NCI-H1048 (cell line): ENCODE data around the gene MYCT1.
A peak's percentile ranks its signal among the peaks of the same experiment; 100 is the strongest.

Source experiments
- DNase-seq: peaks from one replicate; lab custom pipeline; 2025; lab: John Stamatoyannopoulos, UW

Gene MYCT1

DNA sequence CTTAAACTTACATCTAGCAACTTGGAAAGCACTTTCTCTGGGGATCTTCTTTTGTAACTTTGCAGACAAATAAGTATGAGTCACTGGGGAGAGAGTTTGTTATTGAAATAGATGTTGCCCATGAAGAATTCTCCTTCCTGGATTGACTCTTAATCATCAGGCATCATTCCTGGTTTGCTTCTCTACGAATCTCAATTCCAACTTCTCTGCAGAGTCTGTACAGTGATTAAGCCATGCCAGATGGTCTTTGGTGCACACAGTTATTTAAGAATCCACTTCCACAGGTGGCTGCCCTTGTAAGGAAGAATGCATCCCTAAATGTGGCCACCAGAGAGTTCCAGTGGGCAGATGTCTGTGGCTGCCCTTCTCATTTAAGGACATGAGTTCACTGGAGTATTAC is 25.7 kb downstream of the MYCT1 start:
- DNase-seq, result no peak

DNA sequence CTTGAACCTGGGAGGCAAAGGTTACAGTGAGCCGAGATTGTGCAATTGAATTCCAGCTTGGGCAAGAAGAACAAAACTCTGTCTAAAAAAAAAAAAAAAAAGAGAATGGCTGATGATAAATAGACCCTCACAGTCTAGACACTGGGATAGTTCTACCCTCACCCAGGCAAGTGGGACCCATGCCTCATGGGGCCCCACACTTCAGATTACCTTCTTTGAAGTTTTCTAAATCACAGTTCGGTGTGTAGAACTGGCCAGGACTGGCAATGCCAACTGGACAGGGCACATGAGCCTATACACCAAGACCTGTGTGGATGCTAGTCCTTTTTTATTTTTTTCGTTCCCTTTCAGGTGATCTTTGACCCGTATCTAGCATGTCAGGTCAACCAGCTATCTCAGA is 28.6 kb downstream of the MYCT1 start:
- no peak for DNase-seq

DNA sequence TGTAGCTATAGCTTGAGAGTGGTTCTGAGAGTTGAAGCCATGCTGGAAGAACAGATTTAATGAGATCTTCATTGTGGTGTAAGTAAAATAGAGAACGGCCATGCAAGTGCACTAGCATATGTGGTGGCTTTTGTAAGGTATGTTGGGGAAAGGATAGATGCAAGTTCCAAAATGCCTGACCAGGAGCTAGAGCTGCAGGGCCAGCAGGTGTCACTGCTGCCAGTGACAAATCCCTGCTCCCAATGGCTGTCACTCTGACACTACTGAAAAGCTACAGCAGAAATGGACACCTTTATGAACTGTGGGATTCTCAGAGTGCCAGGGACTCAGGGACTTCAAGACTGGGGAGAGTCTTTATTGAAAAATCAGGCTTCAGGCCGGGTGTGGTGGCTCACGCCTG is 29.8 kb downstream of the MYCT1 start:
- DNase-seq, result no peak

DNA sequence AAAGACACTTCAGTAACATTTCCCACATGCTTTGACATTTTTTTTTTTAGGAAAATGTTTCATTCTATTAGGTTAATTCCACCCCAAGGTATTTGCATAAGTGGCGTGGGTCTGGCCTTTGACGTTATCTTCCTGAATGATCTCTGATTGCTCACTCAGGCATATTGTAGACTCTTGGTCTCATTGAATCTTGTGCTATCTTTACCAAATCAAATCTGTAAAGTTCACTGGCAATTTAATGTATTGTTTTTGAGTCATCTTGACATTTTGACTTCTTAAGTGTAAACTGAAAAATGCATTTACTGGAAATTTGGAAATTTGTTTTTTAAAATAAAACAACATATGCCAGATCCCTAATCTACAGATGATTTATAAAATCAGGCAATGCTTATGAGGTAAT is 36.9 kb downstream of the MYCT1 start:
- peak; percentile 14 for DNase-seq

DNA sequence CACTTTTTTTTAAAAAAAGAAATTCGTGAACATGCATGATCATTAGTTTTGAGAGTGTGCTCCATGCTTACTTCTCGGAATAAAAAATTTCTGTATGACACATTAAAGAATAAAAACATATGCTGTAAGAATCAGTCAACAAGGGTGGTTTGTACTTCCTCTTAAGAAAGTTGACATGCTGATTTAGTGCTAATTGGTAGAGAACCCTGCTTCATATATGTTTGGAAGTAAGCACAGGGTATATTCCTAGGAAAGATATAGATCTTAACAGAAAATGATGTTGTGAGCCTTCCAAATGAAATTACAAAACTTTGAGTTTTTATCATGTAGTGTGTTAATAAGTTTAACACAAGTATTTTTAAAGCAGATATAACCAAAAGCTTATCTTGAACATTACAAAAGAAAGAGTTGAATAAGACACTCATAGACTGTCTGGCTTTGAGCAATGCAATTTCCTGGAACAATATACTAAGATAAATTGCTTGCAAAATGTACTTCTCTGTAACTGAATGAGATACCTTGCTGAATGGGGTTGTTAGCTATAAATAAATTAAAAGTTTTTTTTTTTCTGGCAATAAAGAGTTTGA is 39.1 kb downstream of the MYCT1 start:
- DNase-seq, result no peak

DNA sequence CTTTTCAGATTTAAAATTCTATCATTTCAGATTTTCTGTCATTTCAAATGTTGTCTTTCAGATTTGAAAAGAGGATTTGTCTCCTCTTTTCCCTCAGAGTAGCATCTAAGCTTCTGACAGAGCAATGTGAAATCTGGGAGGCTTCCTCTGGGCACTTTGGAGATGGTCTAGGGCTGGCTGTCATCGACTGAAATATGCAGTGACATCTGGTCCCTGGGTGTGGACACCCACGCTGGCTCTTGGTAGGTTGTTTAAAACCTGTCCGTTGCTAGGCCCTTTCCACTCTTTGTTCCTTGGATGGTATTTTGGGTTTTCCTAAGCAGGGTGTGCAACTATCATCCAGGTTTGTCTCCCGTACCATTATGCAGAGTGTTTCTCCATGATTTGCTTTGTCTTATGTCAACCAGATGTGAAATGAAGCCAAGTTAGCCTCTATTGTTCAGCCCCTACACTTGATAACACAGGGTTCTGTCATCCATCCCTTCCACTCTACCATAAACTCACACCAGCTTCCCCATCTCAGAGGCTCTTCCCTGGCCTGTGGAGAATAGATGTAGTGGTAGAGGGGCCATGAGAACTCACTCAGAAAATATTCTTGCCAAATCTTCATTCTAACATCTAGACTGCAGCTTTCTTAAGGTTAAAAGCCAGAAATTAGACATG is 47.9 kb downstream of the MYCT1 start:
- DNase-seq, result no peak

DNA sequence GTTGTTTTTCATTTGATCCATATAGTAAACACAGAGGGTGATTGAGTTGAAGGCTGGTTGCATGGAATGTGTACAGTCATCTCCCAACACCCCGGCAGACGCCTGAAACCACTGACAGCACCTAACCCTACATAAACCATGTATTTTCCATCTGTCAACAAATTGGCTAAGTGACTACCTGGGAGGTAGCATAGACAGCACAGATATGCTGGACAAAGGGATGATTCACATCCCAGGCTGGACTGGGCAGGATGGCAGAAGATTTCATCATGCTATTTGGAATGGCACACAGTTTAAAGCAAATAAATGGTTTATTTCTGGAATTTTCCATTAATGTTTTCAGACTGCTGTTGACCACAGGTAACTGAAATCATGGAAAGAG is 48.5 kb downstream of the MYCT1 start:
- DNase-seq, result no peak

DNA sequence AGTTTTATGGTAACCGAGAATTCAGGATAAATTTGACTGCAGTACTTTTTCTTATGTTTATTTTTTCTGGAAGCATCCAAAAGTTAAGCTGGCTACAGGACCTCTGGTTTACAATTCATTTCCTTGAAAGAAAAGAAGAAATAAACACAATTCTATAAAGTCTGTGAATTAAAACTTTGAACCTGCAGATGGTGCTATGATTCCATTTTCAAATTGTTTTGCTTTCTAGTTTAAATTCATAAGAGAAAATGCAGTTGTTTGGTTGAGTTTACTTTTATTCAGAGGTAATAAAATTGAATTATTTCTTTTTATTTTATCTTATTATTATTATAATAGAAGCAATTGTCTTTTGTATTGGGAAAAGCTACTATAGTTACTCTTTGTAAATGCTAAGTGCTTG is 51.1 kb downstream of the MYCT1 start:
- no peak for DNase-seq

DNA sequence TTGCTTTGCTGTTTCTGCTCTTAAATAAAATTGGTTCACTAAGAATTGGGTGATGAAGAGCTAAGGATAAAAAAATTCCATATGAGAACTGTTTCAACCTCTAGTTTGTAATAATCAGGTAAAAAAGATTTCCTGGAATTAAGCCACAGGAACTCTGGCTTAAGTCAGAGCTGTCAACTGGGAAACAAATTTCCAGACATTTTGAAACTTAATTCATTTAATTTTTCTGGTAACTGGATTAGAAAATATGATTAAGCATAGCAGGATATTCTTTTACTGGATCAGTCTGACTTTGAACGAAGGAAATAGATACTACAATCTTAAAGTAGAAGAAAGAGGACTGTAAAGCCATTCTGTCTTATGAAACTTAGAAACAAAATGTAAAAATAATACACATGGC is 51.6 kb downstream of the MYCT1 start:
- DNase-seq, result no peak

DNA sequence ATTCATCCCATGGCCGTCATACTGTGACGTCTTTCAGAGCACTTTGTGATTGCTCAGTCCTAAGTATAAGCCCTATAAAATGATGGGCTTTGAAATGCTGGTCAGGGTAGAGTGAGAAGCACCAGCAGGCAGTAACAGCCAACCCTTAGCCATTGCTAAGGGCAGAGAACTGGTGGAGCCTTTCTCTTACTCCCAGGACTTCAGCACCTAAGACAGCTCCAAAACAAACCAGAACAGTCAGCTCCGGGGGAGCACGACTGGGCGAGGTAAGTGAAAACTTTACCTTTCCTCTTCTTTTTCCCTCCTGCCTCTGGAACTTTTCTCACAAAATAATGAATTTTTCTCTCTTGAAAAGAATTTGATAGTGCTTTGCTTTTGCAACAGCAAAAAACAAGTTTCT is 53.0 kb downstream of the MYCT1 start, which contains the start of gene VIP:
Gene VIP, plus strand, starts transcription at position 104 of the 400 bp plus-strand sequence. CDS start 1,381 bp downstream, outside the sequence.
- no peak for DNase-seq

DNA sequence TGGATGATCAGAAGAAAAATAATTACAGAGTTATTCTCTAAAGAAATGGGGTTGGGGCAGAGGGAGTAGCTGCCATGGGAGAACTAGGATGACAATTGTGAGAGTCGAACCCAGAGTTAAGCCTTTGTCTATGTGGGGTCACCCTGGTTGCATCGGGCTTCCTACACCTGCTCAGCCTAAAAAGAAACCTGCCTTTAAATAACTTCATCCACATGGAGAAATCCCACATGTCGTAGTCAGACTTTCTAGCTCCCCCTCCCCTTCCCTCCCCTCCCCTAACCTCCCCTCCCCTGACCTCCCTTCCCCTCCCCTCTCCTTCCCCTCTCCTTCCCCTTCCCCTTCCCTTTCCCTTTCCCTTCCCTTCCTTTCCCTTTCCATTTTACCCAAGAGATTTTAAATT is 67.6 kb downstream of the MYCT1 start:
- DNase-seq, result no peak

DNA sequence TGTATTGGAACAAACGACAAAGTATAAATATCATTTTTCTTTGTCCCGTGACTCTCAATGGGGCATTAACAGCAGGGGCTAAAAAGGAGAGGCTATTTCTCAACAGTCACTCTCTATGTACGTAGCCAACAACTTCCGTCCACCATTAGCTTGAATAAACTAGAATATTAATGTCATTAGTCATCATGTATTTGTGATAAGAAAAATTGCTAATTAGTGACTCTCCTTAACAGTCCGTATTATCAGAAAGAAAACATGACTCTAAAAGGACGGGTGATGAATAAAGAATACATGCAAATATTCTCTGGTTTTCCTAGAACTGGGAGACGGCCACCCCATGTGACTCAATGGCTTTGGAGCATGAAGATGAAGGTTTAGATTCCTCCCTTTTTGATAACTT is 71.5 kb downstream of the MYCT1 start:
- DNase-seq, result no peak

DNA sequence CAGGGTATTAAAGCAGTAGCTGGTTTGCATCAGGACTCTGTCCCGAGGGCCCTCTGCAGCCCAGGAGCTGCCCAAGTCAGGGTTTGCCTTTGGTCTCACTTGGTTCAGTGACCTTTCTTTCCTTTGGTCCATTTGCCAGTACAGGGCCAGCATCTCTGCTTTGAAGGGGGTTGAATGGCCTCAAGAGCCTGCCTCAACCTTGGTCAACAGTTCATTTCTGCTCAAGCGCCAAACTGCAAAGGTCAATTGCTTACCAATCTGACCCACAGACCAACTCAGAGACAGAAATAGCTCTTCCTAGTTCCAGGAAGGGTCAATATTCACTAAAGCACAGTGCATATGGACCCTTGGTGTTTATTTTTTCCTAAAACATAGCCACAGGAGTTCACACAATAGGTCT is 72.3 kb downstream of the MYCT1 start:
- no peak for DNase-seq

DNA sequence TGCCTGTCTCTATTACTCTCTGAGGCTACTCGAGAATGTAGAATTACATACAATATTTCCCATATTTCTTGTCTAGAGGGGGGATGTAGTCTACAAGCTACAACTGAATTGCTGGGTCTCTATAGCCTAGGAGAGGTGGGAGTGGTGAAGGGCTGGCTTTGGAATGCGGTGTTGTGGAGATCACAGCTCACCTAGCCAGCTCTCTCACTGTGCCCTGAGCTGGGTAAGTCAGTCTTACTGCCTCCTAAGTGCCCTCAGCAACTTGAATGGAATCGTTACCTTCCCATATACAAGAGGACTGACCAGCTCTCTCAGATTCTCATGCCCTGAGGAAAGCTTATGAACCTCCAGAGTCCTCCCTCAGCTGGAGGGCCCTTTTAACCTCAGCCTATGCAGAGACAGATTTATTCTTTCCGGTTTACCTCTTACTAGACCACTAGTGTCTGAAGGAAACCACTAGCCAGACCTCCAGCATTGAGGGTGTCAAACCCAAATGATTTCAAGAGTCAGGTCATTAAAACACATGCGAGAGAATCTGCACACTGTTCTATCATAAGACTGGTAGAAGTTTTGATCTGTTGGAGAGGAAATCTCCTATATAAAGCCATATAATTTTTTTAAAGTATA is 73.5 kb downstream of the MYCT1 start:
- DNase-seq, result no peak
